NCI-H82 treated with DMSO at 0.1 percent for 48 hours (cell line): ENCODE measurements around the gene C19orf25.
A peak's percentile ranks its signal among the peaks of the same experiment; 100 is the strongest.
"Not testable (repeated sequence)": the region's sequence is repeated elsewhere in the genome, so short reads cannot be mapped to it uniquely, and the experiment has no call there.

Experiments used
- DNase-seq: peaks from one replicate; lab custom pipeline; 2025; ENCODE audit not compliant: unreplicated experiment; lab: John Stamatoyannopoulos, UW

C19orf25 gene

DNA sequence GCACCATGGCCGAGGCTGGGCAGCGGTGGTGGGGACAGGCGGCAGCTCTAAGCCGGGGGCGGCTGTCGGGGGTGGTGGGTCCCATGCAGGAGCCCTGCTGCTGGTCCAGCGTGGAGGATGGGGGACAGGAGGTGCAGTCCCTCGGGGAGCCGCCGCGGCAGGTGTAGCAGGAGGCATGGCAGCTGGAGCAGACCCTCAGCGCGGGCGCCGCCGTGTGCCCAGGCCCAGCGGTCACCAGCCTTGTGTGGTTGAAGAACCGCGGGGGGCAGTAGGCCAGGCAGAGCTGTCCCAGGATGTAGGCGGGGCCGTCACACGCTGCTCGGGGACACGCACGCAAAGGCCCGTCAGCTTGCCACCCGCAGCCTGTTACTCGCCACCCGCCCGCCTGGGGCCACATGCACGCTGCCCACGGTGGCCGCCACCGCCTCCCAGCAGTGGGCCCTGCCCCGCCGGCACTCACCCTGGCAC is 2.9 kb upstream of the C19orf25 start:
- no peak for DNase-seq

DNA sequence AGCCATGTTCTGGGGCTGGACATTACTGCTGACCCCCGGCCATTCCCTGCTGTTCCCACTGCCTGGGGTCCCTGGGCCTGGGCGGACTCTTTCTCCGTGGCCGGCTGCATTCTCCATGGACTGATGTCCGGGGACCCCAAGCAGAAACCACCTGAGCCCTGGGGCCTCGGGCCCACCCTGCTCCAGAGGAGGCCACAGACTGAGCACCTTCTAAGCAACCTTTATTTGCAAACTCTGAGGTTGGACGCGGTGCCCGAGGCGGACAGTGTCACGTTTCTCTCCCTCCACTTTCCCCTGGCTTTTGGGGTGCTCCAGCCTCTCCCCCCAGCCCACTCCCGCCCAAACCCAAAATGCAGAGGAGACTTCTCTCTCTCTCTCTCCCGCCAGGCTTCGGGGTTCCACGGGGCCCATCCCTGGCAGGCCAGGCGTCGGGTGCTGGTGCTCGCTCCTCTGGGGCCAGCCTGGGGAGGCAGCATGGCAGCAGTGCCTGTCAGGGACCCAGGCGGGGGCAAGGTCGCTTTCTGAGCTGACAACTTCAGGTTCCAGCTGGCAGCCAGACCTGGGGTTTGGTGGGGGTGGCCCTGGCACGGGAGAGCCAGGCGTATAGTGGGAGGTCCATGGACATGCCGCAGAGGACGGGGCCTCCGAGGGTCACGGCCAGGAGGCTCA is 2.3 kb upstream of the C19orf25 start:
- DNase-seq, result no peak

DNA sequence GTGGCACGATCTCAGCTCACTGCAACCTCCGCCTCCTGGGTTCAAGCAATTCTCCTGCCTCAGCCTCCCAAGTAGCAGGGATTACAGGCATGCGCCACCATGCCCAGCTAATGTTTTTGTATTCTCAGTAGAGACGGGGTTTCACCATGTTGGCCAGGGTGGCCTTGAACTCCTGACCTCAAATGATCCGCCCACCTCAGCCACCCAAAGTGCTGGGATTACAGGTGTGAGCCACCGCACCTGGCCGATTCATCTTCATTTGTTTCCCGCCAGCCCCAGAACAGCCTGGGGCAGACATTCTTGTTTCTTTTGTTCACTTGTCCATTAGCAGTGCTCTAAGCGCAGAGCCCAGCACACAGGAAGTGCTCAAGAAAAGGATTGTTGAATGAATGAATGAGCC is 2.0 kb downstream of the C19orf25 start:
- DNase-seq, result not testable (repeated sequence)

DNA sequence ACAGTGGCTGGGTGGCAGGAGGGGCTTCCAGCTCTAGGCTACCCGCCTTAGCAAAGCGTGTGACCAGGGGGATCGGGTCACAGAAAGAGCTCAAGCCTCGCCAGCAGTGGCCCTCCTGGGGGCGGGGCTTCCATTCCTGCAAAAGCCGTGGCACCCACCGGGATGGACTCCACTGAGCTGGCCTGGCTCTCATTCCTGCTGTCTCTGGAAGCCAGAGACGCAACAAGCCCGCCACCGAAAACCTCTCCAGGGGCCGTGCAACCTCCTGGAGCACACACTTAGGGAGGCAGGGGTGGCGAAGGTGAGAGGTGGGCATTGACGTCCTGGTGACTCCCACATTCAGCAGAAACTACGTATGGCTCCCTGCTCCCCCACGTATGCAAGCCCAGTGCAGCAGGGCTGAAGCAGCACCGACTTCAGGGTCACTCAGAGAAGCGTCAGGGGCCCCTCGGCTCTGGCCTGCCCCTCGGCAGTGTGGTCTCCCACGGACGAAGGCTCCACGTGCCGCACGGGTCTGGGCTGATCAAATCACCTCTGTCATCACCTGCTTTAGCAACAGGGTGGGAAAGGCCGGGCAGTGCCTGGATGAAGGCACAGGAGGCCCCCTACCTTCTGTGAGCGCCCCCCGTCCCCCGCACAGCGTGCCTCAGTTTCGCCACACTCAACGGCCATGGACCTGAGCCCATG is 3.1 kb downstream of the C19orf25 start:
- DNase-seq, result no peak

DNA sequence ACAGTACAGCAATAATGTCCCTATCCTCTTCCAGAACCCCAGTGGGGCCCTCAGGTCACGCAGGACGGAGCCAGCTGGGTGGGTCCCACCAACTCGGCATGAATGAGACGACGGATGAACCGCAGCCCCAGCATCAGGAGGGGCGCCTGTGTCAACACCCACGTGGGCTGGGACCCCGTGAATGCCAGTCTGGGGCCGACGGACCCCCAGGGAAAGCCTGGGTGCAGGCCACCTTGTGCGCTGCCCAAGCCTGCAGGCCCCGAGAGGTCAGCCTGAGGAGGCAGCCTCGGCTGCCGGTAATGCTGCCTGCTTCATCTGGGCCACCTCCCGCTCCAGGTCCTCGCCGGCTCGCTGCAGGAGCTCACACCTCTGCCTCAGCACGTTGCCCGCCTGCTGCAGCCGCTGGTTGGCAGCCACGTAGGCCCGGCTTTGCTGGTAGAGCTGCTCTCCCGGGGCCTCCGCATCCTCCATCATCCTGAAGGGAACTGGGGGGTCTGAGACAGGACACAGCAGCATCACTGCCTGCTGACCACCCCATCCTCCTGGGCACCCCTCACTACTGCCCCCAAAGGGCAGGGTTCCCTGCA is 4.2 kb downstream of the C19orf25 start:
- no peak for DNase-seq

DNA sequence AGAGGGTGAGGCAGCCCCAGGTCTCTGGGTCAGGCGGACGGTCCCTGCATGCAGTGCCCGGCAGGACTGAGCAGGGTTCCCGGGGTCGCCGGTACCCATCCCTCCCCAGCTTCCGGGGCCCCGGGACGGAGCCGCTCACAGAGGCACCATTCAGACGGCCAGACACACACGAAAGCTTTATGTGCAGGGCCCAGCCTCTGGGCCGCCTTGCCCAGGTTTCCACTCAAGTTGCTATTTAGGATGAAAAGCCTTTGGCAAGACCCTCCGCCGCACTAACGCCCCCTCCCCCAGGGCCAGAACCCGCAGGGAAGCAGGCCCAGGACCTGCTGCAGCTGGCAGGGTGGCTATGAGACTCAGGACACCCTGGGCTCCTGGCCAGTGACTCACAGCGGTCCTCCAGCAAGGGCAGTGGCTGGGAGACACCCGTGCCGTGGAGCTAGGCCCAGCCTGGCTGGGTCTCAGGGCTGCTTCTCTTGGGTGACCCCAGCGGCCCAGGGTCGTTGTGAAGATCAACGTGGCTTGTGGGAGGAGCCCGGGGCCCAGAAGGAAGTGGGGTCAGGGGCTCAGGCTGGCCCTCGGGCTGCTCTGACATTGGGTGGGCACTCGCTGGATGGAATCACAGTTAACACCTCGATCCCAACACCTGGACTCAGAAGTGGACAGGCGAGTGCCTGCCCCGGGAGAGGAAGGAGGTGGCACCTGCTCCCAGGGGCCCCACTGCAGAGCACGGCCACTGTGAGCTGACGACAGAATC is 4.8 kb downstream of the C19orf25 start:
- no peak for DNase-seq

DNA sequence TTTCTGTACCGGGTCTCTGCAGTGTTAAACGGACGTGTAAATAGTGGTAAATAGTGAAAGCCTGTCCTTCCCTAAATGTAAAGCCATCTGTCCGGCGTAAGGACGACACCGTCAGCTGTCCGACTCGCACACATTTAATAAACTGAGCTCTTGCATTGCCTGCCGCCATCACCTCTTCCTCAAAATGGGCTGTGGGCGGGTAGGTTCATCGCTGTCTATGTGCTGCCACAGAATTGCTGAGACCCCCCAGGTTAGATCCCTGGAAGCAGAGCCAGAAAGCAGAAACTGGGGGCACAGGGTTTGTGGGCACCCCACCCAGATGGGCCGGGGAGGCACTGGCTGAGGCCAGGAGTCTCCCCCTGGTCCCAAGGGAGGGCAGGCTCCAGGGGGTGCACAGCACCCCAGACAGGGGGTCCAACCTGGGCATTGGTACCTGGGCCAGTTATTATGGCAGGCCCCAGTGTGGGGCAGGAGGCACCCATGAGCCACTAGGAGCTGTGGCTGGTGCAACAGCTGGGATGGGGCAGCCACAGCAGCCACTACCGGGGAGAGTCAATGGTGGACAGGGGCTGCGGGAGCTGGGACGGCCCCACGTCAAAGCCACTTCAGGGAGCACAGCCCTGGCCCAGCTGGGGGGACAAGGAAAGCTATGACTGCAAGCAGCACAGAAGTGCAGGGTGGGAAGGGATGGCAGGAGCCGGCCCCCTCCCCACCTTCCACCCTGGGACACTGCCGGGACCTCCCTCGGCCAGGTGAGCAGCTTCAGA is 5.7 kb downstream of the C19orf25 start:
- no peak for DNase-seq

DNA sequence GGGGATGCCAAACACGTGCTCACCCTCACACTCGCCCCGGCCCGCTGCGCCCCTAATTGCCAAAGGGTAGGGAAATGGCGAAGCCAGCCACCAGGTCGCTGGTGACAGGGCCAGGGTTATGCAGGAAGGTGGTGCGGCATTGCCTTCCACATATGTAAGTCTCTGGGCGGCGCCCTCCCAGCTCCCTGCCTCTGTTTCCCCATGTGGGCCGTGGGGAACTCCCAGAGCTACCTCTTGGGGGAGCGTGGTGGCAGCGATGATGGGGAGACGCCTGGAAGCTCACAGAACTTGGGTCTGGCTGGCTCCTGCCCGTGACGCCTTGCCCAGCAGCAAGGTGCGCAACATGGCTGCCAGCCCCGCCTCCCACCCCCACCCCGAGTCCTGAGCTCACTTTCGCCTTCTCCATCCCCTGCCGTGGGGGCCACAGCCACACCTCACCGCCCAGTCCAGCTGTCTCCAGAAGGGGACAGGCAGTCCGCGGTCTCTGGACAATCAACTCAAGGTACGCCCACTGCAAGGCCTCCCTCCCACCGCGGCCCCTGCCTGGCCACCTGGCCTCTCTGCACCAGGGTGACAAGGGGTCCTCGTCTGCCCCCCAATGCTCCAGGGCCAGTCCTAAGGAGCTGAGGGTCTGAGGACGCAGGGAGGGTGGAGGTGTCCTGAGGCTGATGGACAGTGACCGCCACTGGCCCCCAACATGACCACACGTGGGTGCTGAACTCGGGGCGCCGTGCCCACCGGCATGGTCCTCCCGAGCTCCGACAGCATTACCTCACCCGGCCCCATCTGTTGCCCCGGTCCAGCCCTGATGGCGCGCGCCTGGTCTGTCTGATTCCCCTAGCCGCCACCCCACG is 6.6 kb downstream of the C19orf25 start:
- DNase-seq, result no peak

DNA sequence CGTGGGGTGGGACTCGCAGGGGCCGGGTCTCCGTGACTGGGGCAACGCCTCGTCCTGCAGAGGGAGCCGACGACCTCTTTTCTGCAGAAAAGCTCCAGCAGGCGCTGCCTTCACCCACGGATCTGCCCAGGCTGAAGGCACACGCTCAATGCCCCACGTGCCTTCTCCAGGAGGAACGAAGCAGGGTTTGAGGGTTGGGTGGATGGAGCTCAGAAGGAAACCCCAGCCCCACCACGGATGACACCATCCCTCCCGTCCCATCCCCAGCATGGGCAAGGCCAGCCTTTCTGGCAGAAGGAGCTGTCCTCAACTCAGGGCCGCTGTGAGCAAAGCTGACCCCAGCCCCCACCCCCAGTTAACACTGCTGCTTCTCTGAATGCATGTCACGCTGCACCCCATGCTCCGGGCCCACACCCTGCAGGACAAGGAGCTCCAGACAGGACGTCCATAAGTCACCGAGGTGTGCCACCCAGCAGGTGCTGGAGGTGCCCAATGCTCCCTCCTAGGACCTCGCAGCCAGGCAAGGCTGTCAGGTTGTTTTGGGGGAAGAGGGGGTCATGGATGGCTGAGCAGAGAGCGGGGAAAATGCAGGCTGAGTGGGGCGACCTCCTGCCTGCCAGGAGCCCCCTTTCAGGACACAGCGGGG is 7.4 kb downstream of the C19orf25 start:
- no peak for DNase-seq

DNA sequence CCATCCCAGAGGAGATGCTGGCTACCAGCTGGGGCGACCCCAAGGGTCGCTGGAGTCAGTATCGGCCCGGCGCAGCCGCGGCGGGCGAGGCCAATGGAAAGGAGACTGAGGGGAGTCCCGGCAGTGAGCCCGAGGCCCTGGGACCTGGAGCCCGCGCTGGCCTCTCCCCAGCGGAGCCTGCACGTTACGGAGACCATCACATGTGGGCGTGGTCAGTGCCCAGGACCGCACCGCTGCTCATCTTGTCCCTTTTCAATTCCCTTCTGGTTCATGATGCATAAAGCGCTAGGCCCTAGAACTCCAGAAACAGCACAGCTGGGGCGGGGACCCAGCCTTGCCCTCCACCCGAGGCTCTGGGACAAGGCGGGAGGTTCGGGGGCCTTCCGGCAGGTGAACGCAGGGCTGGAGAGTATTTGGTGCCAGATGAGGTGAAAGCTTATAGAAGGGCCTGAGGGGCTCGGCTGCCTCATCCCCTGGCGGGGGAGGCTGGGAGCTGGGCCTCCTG is 8.0 kb downstream of the C19orf25 start:
- no peak for DNase-seq

DNA sequence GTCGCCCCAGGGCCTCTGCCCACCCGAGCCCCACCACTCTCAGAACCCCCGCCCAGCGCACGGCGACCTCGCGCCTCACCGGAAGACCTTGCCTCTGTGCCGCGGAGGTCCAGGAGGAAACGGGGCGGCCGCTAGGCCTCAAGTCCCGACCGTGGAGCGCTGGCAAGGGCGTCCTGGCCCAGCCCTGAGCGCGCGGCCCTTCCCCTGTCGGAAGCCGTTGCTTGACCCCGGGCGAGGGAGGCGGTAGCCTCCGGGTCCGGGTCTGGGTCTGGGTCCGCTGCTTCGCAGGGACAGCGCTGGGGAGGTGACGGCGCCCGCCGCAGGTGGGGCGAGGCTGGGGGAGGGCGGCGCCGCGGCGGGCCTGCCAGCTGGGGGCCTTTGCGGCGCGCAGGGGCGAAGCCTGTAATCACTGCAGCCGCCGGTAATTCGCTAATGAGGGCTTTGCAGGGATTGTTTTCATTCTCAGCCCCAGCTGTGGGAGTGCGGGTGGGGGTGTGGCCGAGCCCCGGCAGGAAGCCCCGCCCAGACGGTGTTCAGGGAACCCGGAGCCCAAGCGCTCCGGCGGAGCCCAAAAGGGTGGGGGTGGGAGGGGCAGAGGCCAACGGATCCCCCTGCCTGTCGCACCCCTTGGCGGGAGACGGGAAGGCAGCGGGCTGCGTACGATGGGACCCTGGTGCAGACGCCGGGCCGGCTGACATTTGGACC is 8.6 kb downstream of the C19orf25 start:
- DNase-seq, result peak; percentile 78

DNA sequence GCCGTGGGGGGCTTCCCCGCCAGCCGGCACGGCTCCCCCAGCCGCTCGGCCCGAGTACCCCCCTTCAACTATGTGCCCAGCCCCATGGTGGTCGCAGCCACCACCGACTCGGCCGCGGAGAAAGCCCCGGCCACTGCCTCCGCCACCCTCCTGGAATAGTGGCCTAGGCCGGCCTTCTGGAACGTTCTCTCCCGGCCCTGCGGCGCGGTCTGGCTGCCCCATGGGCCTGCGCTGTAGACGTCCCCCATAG is 9.0 kb downstream of the C19orf25 start:
- DNase-seq, result no peak

DNA sequence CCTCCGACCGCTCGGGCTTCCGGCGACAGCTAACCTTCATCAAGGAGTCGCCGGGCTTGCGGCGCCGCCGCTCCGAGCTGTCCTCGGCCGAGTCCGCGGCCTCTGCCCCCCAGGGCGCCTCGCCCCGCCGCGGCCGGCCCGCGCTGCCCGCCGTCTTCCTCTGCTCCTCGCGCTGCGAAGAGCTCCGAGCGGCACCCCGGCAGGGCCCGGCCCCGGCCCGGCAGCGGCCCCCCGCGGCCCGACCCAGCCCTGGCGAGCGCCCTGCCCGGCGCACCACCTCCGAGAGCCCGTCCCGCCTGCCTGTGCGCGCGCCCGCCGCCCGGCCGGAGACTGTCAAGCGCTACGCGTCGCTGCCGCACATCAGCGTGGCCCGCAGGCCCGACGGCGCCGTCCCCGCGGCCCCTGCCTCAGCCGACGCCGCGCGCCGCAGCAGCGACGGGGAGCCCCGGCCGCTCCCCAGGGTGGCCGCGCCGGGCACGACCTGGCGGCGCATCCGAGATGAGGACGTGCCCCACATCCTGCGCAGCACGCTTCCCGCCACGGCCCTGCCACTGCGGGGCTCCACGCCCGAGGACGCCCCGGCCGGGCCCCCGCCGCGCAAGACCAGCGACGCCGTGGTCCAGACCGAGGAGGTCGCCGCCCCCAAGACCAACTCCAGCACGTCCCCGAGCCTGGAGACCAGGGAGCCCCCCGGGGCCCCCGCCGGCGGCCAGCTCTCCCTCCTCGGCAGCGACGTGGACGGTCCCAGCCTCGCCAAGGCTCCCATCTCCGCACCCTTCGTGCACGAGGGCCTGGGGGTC is 9.6 kb downstream of the C19orf25 start:
- DNase-seq, result no peak

DNA sequence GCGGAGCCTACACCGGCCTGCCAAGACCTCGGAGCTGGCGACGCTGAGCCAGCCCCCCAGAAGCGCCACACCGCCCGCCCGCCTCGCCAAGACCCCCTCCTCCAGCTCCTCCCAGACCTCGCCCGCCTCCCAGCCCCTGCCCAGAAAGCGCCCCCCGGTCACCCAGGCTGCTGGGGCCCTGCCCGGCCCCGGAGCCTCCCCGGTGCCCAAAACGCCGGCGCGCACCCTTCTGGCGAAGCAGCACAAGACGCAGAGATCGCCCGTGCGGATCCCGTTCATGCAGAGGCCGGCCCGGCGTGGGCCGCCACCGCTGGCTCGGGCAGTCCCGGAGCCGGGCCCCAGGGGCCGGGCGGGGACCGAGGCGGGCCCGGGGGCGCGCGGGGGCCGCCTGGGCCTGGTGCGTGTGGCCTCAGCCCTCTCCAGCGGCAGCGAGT is 10.2 kb downstream of the C19orf25 start:
- DNase-seq, result no peak

DNA sequence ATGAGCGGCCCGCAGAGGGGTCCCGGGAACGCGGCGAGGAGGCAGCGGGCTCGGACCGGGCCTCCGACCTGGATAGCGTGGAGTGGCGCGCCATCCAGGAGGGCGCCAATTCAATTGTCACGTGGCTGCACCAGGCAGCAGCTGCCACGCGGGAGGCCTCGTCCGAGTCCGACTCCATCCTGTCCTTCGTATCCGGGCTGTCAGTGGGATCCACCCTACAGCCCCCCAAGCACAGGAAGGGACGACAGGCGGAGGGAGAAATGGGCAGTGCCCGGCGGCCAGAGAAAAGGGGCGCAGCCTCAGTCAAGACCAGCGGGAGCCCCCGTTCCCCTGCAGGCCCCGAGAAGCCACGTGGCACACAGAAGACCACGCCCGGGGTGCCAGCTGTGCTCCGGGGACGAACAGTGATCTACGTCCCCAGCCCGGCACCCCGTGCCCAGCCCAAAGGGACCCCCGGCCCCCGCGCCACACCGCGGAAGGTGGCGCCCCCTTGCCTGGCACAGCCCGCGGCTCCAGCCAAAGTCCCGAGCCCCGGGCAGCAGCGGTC is 10.7 kb downstream of the C19orf25 start:
- no peak for DNase-seq

DNA sequence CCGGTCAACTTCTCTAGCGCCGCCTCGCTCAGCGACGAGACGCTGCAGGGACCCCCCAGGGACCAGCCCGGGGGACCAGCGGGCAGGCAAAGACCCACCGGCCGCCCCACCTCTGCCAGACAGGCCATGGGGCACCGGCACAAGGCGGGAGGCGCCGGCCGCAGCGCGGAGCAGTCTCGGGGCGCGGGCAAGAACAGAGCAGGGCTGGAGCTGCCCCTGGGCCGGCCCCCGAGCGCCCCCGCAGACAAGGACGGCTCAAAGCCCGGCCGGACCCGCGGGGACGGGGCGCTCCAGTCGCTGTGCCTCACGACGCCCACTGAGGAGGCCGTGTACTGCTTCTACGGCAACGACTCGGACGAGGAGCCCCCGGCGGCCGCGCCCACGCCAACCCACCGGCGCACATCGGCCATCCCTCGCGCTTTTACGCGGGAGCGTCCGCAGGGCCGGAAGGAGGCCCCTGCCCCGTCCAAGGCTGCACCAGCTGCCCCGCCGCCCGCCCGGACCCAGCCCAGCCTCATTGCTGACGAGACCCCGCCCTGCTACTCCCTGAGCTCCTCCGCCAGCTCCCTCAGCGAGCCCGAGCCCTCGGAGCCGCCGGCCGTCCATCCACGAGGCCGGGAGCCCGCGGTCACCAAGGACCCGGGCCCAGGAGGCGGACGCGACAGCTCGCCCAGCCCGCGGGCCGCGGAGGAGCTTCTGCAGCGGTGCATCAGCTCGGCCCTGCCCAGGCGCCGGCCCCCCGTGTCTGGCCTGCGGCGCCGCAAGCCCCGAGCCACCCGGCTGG is 11.3 kb downstream of the C19orf25 start:
- no peak for DNase-seq

DNA sequence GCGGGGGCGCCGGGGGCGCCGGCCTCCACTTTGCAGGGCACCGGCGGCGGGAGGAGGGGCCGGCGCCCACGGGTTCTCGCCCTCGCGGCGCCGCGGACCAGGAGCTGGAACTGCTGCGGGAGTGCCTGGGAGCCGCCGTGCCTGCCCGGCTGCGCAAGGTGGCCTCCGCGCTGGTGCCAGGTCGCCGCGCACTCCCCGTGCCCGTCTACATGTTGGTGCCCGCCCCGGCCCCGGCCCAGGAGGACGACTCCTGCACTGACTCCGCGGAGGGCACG is 11.9 kb downstream of the C19orf25 start:
- DNase-seq, result no peak
